H9 (cell line): ENCODE measurements around the gene KIF16B. TPM values are rescaled to one million over a fixed set of nuclear protein-coding genes. Genes with fewer than 3 reads are reported as not detected.

ENCODE experiments used
- DNase-seq: peaks from one replicate; pipeline ENCODE4 v3.0.0-alpha.2; 2017
- H2AFZ ChIP-seq: one replicate; pipeline ENCODE4 v1.6.1; 2013; ENCODE audit warnings: mild to moderate bottlenecking, low read length, control low read depth, moderate library complexity
- H2AK5ac ChIP-seq: 2 replicates; pipeline ENCODE4 v1.6.1; 2013; ENCODE audit warnings: low read length, control low read depth, mixed read lengths; ENCODE audit not compliant: insufficient read length
- H2BK120ac ChIP-seq: one replicate; pipeline ENCODE4 v1.6.1; 2013; ENCODE audit warnings: low read depth, mild to moderate bottlenecking, low read length, control low read depth, inconsistent platforms; ENCODE audit not compliant: poor library complexity, severe bottlenecking
- H2BK12ac ChIP-seq: 2 replicates; pipeline ENCODE4 v1.6.1; 2013; ENCODE audit warnings: low read length, control low read depth, mixed read lengths, low read depth; ENCODE audit not compliant: insufficient read length
- H2BK15ac ChIP-seq: 2 replicates; pipeline ENCODE4 v1.6.1; 2013; ENCODE audit warnings: low read depth, low read length, control low read depth
- H2BK20ac ChIP-seq: one replicate; pipeline ENCODE4 v1.6.1; 2013; ENCODE audit warnings: low read depth, mild to moderate bottlenecking, low read length, control low read depth, inconsistent platforms; ENCODE audit not compliant: poor library complexity, severe bottlenecking
- H2BK5ac ChIP-seq: 2 replicates; pipeline ENCODE4 v1.6.1; 2013; ENCODE audit warnings: low read length, control low read depth, mixed read lengths; ENCODE audit not compliant: insufficient read length
- H3K14ac ChIP-seq: 2 replicates; pipeline ENCODE4 v1.6.1; 2013; ENCODE audit warnings: low read length, control low read depth; ENCODE audit not compliant: insufficient read depth
- H3K18ac ChIP-seq: 2 replicates; pipeline ENCODE4 v1.6.1; 2013; ENCODE audit warnings: low read depth, mild to moderate bottlenecking, mixed read lengths, low read length, control low read depth; ENCODE audit not compliant: insufficient read length
- H3K23ac ChIP-seq: 2 replicates; pipeline ENCODE4 v1.6.1; 2013; ENCODE audit warnings: low read length, control low read depth, mixed read lengths, low read depth; ENCODE audit not compliant: insufficient read length
- H3K23me2 ChIP-seq: 2 replicates; pipeline ENCODE4 v1.6.1; 2013; ENCODE audit warnings: low read depth, mild to moderate bottlenecking, mixed read lengths, low read length, control low read depth; ENCODE audit not compliant: insufficient read length, poor library complexity, severe bottlenecking
- H3K27ac ChIP-seq: 2 replicates; pipeline ENCODE4 v1.5.1; 2013; ENCODE audit warnings: low read length, control low read depth, mixed read lengths, low read depth; ENCODE audit not compliant: insufficient read length
- H3K27me3 ChIP-seq: 2 replicates; pipeline ENCODE4 v1.6.1; 2013; ENCODE audit warnings: low read length, control low read depth, inconsistent platforms; ENCODE audit not compliant: insufficient read depth
- H3K4ac ChIP-seq: 2 replicates; pipeline ENCODE4 v1.6.1; 2013; ENCODE audit warnings: low read depth, mild to moderate bottlenecking, control low read depth, inconsistent platforms, low read length, moderate library complexity
- H3K4me1 ChIP-seq: 2 replicates; pipeline ENCODE4 v1.6.1; 2013; ENCODE audit warnings: low read length, control low read depth, inconsistent platforms; ENCODE audit not compliant: insufficient read depth
- H3K4me2 ChIP-seq: 2 replicates; pipeline ENCODE4 v1.6.1; 2013; ENCODE audit warnings: low read length, control low read depth, mixed read lengths; ENCODE audit not compliant: insufficient read length, insufficient read depth
- H3K56ac ChIP-seq: 2 replicates; pipeline ENCODE4 v1.6.1; 2013; ENCODE audit warnings: low read depth, mild to moderate bottlenecking, mixed read lengths, low read length, control low read depth; ENCODE audit not compliant: insufficient read length
- H3K79me1 ChIP-seq: 2 replicates; pipeline ENCODE4 v1.6.1; 2013; ENCODE audit warnings: low read depth, mild to moderate bottlenecking, moderate library complexity, low read length, control low read depth, inconsistent platforms; ENCODE audit not compliant: insufficient read depth, poor library complexity, severe bottlenecking
- H3K79me2 ChIP-seq: 2 replicates; pipeline ENCODE4 v1.6.1; 2013; ENCODE audit warnings: low read length, control low read depth, inconsistent platforms; ENCODE audit not compliant: insufficient read depth
- H3K9ac ChIP-seq: 2 replicates; pipeline ENCODE4 v1.6.1; 2013; ENCODE audit warnings: low read length, control low read depth, mixed read lengths; ENCODE audit not compliant: insufficient read length; ENCODE audit errors: extremely low read depth
- H3K9me3 ChIP-seq: one replicate; pipeline ENCODE4 v1.6.1; 2013; ENCODE audit warnings: low read depth, low read length, inconsistent platforms; ENCODE audit not compliant: control insufficient read depth
- H3T11ph ChIP-seq: one replicate; pipeline ENCODE4 v1.6.1; 2013; ENCODE audit warnings: mild to moderate bottlenecking, low read length, control low read depth, inconsistent platforms
- H4K20me1 ChIP-seq: one replicate; pipeline ENCODE4 v1.6.1; 2013; ENCODE audit not compliant: control insufficient read depth, insufficient read length, insufficient read depth
- H4K5ac ChIP-seq: 2 replicates; pipeline ENCODE4 v1.6.1; 2013; ENCODE audit warnings: low read depth, mild to moderate bottlenecking, mixed read lengths, low read length, control low read depth; ENCODE audit not compliant: insufficient read length
- H4K8ac ChIP-seq: replicated peaks from 2 replicates; pipeline ENCODE4 v1.6.1; 2013; ENCODE audit warnings: low read length, control low read depth, mixed read lengths, low read depth; ENCODE audit not compliant: insufficient read length
- H4K91ac ChIP-seq: 2 replicates; pipeline ENCODE4 v1.6.1; 2013; ENCODE audit warnings: low read depth, mild to moderate bottlenecking, moderate library complexity, mixed read lengths, low read length, control low read depth; ENCODE audit not compliant: insufficient read length
- H3K27ac Mint-ChIP-seq, 3 experiments: 2 replicates in 2 of 3; 3 replicates in 1 of 3; pipeline ENCODE4 v1.8.0; 2020 to 2021; ENCODE audit warnings: mixed read lengths in 3 of 3, mild to moderate bottlenecking in 1 of 3, moderate library complexity in 1 of 3
- H3K27me3 Mint-ChIP-seq: 2 replicates; pipeline ENCODE4 v1.8.0; 2021; ENCODE audit warnings: low read depth, mild to moderate bottlenecking, moderate library complexity, mixed read lengths
- H3K36me3 Mint-ChIP-seq, 3 experiments: 2 replicates in 2 of 3; 3 replicates in 1 of 3; pipeline ENCODE4 v1.8.0; 2020 to 2021; ENCODE audit warnings: low read depth in 3 of 3, mixed read lengths in 3 of 3; ENCODE audit not compliant: insufficient read depth in 1 of 3
- H3K4me1 Mint-ChIP-seq, 2 experiments: 2 replicates each; pipeline ENCODE4 v1.8.0; 2020; ENCODE audit warnings: mixed read lengths in 2 of 2
- H3K4me3 Mint-ChIP-seq, 2 experiments: 2 replicates in 1 of 2; 3 replicates in 1 of 2; pipeline ENCODE4 v1.8.0; 2020 to 2021; ENCODE audit warnings: mild to moderate bottlenecking in 2 of 2, mixed read lengths in 2 of 2, moderate library complexity in 1 of 2
- H3K9me3 Mint-ChIP-seq, 2 experiments: 2 replicates in 1 of 2; 3 replicates in 1 of 2; pipeline ENCODE4 v1.8.0; 2020; ENCODE audit warnings: mild to moderate bottlenecking in 2 of 2, mixed read lengths in 2 of 2, moderate library complexity in 1 of 2
- CTCF ChIP-seq: fragments of 200-600 bp; sonication (generic); conservative IDR thresholded peaks from 3 replicates; pipeline ENCODE4 v1.8.0; 2021; ENCODE audit warnings: antibody characterized with exemption, mild to moderate bottlenecking
- WGBS: extraction: QIAGEN DNeasy Blood & Tissue Kit; methylation state at CpG from one replicate; pipeline ENCODE4 v1.1.7; 2013; ENCODE audit warnings: missing lambda C conversion rate, low lambda C conversion rate, mixed read lengths; ENCODE audit not compliant: insufficient read length; ENCODE audit errors: extremely low coverage; 5-methylcytosine and 5-hydroxymethylcytosine counted together
- total RNA-seq: library from RNA; stranded (reverse); gene quantifications from 2 replicates; pipeline ENCODE4 v1.2.1, GENCODE V29; 2021

Gene KIF16B
- total RNA-seq, 1 experiment from 2014 or later: 7.4 TPM

GRCh38 chr20:16397086-16397485 lies 176.2 kb downstream of the KIF16B start:
- no peak overlapping the region for H3K4me3 Mint-ChIP-seq
- Histone ChIP-seq H3T11ph (no peak overlapping the region), H4K91ac (no peak overlapping the region), H3K9me3 (no peaks in the 10 kb centered on the region), H4K8ac (no peak overlapping the region), H2BK120ac (no peak overlapping the region), H2BK12ac (no peak overlapping the region), H3K4me2 (no peak overlapping the region), H4K5ac (no peak overlapping the region), H3K56ac (no peak overlapping the region), H3K79me1 (no peaks in the 10 kb centered on the region), H3K9ac (no peak overlapping the region), H2AK5ac (no peak overlapping the region), H2BK5ac (no peak overlapping the region), H2AFZ (no peak overlapping the region), H3K79me2 (no peaks in the 10 kb centered on the region), H3K23me2 (no peaks in the 10 kb centered on the region), H2BK20ac (no peak overlapping the region), H4K20me1 (no peaks in the 10 kb centered on the region), H3K4me1 (no peaks in the 10 kb centered on the region; the same call in 1 of the 2 replicates), H3K18ac (no peak overlapping the region), H3K4ac (no peak overlapping the region), H2BK15ac (no peak overlapping the region), H3K27me3 (no peaks in the 10 kb centered on the region), H3K23ac (no peak overlapping the region), H3K14ac (no peak overlapping the region), H3K27ac (no peak overlapping the region)
- no peak for TF ChIP-seq CTCF
- DNase-seq: no peak
- H3K4me1 Mint-ChIP-seq: peaks cover 7 to 14% of the 10 kb centered on the region in 2 experiments; a peak in 2 of 4 replicates
- WGBS: no CpG with 5 or more reads among the region's 4 CpGs
- no peak overlapping the region for H3K27ac Mint-ChIP-seq
- H3K36me3 Mint-ChIP-seq: peaks cover 11 to 14% (median 11%) of the 10 kb centered on the region in 3 experiments; a peak in 6 of 7 replicates
- no peaks in the 10 kb centered on the region; the same call in 1 of the 2 replicates for H3K27me3 Mint-ChIP-seq
- no peaks in the 10 kb centered on the region for H3K9me3 Mint-ChIP-seq
